Hematopoietic multipotent progenitor cell treated with erythropoietin and hydrocortisone succinate and interleukin-3 and kit ligand, for 8 days (in vitro differentiated cells): ENCODE measurements around the gene CAB39.

Experiments used
- DNase-seq: peaks from one replicate; pipeline ENCODE4 v3.0.0-alpha.2; 2015

Gene CAB39

DNA sequence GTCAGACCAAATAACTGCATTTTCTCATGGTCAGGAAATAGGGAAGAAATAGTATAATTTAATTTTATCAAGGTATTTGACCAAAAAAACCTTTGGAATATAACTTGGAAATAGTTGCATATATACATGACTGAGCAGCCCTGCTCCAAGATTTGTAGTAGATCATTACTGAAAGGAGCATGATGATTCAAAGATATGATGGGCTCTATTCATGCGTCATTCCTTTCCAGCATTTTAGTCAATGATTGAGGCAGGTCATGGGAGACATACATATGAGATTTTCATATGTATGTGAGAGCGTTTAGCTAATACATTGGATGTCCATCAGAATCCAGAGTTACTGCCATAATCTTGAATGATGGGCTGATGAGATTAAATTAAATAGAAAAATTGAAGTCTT is 74.5 kb downstream of the CAB39 start:
- DNase-seq, result no peak

DNA sequence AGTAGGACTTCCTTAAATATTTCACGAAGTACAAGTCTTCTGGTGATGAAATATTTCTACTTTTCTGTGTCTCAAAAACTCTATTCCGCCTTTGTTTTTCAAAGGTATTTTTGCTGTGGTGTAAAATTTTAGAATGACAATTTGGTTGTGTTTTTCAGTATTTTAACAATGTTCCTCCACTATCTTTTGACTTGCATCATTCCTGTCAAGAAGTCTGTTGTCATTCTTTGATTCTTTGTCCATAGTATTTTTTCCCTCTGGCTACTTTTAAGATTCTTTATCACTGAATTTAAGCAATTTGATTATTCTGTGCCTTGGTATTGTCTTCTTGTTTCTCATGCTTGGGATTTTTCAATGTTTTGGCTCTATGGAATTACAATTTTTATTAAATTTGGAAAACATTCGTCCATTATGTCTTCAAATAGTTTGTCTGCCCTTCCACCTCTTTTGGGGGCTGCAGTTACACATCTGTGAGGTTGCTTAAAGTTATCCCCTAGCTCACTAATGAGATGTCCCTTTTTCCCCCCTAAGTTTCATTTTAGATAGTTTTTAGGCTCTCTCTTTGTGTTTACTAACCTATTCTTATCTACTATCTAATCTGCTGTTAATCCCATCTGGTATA is 76.0 kb downstream of the CAB39 start:
- no peak for DNase-seq

DNA sequence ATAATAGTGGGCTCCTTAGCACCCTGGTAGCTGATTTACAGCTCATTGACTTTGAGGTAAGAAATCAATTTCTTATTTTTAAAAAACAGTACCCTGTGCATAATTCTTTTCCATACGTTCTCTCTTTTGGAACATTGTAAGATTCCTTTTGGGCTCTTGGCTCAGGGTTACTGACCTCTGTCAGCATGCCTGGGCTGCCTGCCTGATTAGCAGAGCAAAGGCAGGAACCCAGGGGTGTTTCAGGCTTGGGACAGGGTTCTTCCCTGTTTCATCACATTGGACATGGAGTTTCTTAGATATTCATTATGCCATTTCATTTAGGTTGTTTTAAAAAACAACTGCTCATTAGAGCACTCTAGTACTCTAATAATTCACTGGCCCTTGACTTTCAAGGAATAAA is 78.3 kb downstream of the CAB39 start:
- DNase-seq, result no peak

DNA sequence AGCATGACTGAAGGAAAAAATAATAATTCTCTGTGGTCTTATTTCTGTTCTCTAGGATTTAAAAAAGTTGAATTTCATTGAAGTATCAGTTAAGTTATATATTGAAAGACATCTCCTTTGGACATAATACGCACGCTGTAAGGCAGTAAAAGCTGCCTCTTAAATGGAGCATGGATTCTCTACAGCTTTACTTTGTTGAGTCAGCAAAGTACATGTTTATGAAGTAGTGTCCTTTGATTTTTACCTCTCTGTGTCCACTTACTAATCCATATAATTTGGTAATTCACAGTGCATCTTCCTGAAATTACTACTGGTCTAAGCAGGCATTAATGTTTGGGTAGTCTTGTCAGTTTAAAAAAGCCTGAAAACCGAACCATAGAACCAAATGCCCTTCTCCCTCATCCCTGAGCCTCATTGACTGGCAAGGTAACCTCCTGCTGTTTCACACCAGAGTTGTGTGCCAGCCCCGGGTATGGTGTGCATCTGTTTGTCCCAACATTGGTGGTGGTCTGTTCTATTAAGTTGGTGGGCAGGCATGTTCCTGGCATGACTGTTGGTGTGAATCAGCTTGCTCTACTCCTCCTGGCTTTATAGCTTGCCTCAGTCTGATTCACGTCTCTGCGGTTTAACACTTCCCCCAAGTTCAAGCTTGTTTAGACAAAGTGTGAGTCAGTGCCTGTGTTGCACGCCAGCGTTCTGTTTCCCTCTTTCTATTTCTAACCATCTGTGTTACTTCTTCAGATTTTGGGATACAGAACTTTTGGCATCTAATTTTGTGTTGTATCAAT is 81.1 kb downstream of the CAB39 start:
- peak; percentile 60 for DNase-seq

DNA sequence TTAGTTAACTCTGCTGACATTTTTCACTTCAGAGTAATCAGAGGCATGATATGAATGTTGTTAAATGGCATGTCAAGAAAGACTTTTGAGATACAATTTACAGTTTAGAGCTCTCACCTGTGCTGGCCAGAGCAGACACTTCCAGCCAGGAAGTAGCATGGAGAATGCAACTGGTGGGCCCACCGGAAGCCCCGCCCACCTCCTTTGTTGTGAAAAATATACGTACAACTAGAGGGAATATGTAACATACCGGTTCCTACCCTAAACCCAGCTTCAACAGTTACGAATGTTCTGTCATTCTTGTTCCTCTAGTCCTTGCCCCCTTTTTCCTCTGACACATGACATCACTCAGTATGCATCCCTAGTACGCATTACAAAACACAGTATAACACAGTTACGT is 81.9 kb downstream of the CAB39 start:
- DNase-seq, result no peak

DNA sequence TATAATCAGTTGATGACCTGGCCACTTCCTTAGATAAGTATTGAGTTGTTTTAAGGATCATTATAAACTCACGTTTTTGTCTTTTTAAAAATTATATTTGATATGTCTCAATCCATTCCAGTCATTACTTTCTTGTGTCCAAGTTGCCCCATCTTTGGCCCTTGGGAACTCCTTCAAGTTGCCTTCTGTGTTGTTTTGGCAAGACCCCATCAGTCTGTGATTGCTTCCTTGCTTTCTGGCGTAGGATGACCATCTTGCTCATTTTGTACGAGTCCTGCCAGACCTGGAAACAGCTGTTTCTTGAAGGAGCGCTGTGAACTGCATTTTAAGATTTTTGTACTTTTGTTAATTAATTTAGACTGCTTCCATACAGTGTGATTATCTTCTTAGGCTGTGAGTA is 83.2 kb downstream of the CAB39 start:
- DNase-seq, result no peak

DNA sequence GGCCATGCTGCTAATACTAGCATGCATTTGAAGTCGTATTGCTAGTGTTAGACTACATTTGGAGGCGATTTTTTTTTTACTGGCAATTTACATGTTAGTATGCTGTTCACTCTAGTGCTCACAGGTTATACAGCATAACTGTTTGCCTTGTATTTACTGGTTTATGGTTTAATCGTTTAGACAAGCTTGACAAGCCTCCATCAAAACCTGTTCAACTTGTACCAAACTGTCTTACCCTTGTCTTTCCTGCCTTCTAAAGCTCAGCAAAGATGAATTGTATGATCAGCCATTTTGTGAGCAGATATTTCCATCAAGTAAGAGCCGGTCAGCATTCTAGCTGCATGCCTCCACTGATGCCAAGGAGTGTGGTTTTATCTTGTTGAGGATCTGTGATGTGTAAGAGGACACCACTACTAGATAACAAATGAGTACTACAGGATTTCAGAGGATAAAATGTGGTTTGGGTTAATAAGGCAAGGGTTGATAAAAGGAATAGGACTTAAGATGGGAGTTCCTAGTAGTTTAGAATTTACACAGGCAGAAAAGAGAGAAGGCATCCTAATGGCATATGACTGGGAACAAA is 83.7 kb downstream of the CAB39 start:
- peak; percentile 71 for DNase-seq

DNA sequence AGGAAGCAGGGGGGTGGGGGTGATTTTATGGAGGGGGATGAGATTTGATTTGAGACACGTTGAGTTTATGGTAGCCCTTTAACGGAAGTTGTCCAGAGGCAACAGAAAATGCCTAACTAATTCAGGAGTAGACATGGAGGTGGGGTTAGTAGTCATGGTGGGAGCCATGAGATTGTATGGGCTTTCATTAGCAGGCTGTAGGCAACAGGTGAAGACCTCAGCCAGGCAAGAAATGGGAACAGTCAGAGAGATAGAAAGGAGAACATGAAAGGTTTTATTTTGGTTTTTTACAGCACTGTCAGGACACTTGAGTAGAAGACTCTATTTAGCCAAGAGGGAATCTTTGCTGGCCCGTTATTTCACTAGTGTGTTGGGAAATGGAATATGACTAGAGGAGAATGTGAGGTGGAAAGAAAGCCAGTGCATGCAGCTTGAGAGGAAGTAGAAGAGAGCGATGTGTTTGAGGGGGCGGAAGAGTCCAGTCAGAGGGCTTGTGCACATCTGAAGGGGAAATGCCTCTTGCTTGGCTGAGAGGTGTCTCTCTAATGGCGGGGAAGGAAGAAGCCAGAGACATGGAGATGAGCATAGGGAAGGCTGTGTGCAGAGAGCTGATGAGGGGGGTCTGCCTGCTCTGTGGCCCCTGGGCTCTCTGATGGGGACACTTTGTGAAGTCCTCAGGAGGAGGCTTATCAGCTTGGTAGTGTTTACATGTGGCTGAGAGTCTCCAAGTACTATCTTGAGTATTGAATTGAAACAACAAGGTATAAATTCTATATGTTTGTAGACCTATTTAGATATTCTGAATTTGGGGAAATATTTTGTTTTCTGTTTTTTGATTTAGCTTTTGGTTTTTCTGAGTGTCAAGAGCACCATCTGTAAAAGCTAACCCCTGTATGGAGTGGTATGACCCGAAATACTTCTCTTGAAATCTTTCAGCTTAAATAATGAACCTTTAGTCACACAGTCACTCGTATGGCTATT is 85.2 kb downstream of the CAB39 start:
- DNase-seq, result peak; percentile 23

DNA sequence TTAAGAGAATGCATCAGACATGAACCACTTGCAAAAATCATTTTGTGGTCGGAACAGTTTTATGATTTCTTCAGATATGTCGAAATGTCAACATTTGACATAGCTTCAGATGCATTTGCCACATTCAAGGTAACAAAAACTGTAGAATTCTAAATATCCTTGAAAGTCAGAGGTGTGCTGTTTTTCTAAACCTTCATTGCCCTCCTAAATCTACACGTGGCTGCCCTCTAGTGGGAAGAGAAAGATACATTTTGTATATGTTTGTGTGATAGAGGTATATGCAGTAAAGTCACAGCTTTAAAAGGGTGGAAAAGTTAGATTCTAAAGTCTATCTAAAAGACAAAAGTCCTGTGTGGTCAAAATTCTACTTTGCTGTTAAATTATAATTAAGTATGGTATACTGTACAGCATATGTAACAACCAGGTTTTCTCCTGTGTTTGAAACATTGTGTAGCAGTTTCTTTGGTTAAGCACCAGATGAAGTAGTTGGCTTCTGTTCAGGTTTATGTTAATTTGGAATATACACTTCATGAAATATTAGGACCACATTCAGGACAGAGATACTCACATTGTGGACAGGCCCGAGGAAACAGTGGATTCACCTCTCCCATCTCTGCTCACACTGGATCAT is 86.2 kb downstream of the CAB39 start:
- peak; percentile 82 for DNase-seq

DNA sequence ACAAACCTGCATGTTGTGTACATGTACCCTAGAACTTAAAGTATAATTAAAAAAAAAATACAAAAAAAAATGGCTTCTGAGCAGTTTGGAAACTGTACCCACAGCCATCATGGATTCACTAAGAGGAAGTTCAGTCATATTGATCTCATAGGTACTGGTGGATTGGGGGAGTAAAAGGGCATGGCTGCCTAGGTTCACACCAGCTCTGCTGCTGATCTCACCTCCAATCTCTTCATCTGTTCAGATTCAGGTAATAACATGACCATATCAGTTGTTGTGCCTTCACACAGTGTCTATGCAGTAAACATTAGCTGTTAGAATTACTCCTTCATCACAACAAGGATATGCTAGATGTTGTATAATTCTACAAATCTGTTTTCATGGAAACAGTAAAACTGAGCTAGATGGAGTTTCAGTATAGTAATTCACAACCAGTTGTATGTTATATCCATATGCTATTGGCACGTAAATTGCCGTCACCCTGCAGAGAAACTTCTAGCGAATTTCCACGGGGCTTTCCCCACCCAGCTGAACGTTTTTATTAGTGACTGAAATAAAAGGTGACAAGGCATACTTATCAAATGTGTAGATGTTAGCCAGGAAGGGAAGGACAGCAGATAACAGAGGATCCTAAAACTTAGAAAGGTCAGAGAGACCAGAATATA is 92.8 kb downstream of the CAB39 start:
- no peak for DNase-seq

DNA sequence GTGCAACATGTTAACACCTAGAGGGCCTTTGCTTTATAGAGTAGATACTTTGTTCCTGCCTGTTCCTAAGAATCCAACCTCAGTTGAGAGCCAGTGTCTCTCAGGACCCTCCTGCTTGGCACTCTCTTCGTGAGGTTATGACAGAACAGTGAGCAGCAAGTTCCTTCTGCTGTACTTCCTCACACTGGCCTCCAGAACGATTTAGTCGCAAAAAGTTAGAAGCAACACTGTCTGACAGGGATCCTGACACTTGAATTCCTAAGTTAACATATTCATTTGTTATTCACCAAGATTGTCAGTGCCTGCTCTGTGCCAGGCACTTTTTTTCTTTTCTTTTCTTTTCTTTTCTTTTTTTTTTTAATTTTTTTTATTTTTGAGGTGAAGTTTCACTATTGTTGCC is 95.1 kb downstream of the CAB39 start:
- no peak for DNase-seq

DNA sequence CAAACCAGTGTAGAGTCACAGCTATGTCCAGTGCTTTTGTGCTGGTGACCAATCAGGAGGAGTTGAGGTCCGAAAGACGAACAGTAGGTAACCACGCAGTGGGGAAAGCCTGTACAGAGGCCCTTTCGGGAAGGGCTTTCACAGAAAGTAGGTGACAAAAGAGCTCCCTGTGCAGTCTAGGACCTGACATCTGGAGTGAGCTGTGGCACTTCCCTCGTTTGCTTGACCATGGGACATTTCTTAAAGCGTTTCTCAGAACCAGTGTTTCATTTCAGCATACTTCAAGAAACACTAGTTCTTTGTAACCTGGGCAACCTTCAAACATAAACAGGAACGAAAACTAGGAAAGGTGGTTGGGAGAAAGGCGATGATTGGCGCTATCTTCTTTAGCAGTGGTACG is 96.4 kb downstream of the CAB39 start:
- no peak for DNase-seq

DNA sequence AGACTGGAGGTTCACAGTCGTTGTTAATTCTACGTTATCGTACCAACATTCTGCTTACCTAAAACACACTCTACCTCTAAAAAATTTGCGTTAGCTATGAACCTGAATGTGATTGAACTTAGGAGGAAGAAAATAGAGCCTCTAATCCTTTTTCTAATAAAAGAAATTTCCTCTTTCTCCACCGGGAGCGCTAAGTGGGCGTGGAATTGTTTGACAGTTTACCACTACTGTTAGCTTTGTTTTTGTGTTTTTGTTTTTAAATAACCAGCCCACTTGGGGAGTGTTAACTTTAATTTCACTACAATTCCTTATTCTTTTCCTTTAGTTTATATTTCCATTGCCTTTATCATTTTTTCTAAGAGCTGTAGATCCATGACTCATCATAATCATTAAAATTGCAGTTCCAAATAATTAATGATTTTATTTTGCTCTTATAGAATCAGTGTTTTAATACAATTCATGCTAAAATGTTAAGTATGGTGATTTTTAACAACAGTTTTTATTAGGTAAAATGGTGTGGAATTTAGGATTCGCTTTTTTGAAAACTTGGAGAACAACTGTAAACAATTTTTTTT is 97.1 kb downstream of the CAB39 start:
- DNase-seq, result peak; percentile 29

DNA sequence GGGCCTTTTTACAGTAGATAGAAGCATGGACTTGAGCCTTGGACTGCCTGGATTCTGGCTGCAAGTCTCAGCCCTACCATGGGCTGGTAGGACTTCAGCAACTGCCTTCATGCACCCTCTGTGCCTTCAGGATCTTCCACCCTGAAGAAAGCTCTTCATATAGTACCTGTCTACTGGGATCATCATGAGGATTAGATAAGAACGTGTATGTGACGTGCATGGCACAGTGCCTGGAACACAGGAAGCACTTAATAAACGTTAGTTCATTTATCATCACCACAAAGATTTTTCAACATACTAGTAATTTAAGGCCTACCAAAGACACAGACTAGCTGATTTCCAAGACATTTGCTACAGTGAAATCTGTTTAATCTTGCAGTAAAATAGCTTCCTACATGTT is 98.9 kb downstream of the CAB39 start:
- DNase-seq, result no peak

DNA sequence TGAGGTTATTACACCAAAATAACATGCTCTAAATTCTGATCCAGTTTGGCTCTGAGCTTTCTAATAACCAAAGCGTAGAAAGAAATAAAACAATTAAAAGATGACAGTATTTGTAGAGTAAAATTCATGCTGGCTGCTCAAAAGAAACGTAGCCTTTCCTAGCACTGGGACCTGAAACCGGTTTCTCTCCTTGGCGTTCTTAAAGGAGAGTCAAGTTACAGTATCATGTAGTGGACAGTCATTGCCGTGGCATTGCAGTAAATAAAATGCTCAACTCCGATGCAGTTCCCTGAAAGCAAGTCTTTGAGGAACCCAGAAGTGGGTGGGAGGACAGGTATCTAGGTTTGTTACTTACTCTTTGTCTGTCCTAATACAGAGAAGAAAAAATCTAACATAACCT is 99.4 kb downstream of the CAB39 start:
- DNase-seq, result no peak

DNA sequence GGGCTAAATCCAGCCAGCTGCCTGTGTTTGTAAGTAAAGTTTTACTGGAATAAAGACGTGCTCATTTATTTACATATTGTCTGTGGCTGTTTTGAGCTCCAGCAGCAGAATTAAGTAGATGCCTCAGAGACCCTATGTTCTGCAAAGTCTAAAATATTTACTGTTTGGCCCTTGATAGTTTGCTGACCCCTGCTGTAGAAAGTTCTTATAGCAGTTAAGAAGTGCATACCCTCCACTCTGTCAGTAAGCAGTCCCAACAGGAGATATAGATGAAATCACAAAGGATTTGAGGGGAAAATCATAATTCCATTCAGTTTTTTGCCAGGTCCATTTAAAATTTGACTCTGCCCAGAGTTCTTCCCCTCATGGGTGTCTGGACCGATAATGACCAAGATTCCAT is 102.0 kb downstream of the CAB39 start:
- DNase-seq, result peak; percentile 29

DNA sequence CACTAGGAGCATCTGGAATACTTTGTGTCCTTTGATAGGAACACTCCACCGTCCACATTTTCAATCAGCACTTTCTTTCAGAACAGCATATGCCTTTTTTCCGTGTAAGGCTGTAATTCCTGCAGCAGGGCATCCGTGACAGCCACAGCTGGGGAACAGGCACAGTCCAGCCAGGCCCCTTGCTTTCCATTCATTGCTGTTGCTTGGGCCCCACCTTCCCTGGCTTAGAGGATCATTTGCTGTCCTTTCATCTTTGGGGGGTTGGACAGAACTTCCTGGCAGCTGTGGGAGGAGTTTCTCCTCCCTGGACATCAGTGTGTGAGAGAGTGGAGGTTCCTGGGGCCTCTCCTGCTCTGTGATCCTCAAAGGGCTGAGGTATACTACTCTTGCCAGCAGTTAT is 102.4 kb downstream of the CAB39 start:
- DNase-seq, result no peak

DNA sequence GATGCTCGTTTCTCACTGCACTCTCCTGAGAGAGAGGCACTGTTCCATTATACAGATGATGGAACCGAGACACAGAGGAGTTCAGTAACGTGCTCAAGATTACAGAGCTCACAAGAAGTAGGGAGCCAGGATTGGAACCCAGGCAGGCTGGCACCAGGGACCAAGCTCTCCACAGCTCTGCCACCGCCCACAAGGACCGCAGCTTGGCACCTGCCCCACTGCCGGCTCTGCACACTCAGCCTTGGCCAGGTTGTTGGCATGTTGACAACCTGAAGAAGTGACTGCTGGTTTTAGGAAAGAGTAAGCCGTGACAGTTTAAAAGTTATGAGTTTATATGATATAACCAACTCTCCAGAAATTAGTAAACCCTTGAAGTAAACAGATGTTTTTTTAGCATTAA is 104.1 kb downstream of the CAB39 start:
- no peak for DNase-seq

DNA sequence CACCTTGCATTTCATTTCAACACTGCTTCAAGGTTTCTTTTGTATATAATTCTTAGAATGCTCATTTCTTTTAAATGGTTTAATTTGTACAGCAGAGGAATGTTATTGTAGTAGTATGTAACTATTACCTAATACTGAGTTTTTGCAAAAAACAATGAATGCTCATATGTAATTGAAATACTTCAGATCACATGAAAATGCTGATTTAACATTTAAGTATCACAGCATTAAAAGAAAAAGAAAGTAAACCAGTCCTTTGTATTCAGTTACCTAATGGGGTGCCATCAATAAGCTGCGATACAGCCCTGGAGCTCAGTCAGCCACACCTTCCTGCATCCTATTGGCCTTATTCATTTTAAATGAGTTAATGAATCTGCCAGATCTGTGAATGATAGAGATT is 106.8 kb downstream of the CAB39 start:
- no peak for DNase-seq

DNA sequence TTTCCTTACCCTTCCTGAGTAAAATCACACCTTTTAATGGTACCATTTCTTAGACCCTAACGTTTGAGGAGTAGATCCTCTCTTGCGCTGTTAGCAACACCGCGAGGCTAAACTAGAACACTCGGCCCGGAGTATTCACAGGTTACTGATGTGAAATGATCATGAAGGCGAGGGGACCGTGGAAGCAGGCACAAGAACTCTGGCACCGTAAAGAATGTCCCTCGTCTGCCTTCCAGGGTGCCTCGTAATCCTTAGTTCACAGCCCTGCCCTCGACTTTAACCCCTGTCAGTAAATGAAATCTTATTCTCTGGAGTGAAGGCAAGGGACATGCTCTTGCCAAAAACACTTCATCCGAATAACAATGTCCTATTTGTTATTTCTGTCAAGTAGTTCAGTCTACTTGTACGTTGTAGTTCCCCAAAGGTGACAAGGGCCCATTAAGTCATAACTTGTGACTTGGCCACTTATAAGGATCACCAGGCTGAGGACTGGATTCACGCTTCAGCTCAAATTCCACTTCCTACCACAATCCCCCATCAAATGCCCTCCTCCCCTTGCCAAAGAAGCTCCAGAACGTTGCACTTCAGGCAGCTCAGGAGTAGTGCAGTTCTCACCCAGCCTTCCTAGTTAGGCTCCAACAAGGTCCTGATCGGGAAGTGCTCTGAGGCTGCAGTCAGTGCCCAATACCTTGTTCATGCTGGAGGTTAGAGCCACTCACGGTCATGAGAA is 108.8 kb downstream of the CAB39 start:
- DNase-seq, result no peak

DNA sequence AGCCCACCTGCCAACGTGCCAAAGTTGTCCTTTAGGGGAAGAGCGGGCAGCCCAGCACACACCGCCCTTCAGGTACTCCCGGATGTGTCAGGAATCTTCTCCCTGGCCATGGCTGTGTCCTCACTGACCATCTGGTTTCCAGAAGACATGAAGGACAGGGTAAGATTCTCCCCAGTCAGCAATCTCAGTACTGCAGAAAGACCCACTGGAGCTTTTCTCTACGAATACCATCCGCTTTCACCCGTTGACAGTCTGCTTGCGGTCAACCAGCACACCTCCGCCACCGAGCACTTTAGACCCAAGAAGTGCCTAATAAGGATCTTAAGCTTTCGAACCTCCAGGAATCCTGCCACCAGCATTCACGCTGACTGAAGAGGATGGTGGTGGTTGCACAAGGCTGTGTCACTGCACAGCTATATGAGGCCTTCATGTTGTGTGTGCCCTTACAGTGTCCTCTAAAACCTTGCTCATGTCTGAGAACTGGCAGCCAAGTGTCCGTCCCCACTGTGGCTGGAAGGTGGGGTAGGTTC is 109.4 kb downstream of the CAB39 start:
- no peak for DNase-seq
